Measurements from ENCODE around the gene PSMB4.

Gene PSMB4

GRCh38 chr1:151356696-151357095, 42.7 kb upstream of the PSMB4 start:
- Histone ChIP-seq H2AFZ (ENCODE audit: low read length) (no peak overlapping the region), H3K27ac (ENCODE audit: low read length) (no peak overlapping the region), H3K4me2 (ENCODE audit: low read depth, low read length) (no peak overlapping the region), H3K27me3 (replicated peaks; ENCODE audit: insufficient read depth, low read length) (no peaks in the 10 kb centered on the region), H3F3A (ENCODE audit: insufficient read depth, low read length) (no peaks in the 10 kb centered on the region), H3K36me3 (replicated peaks; ENCODE audit: insufficient read depth, low read length) (no peaks in the 10 kb centered on the region), H3K9me3 (replicated peaks; ENCODE audit: insufficient read depth, low read length) (no peaks in the 10 kb centered on the region), H3K79me2 (ENCODE audit: low read length) (no peaks in the 10 kb centered on the region), H3K9me2 (replicated peaks; ENCODE audit: insufficient read depth, low read length) (no peaks in the 10 kb centered on the region), H3K4me1 (ENCODE audit: low read length) (no peaks in the 10 kb centered on the region), H4K20me1 (ENCODE audit: insufficient read depth, low read length) (no peaks in the 10 kb centered on the region), H3K4me3 (ENCODE audit: low read length) (no peak overlapping the region), H3K9ac (ENCODE audit: low read length) (no peak overlapping the region)
- no peak for TF ChIP-seq CTCF (IDR thresholded peaks at IDR 0.05; ENCODE audit: low read length)
- no peak for TF ChIP-seq EZH2 (optimal IDR thresholded peaks at IDR 0.05; ENCODE audit: low read depth, low read length)
- TF ChIP-seq EZH2phosphoT487 (IDR thresholded peaks at IDR 0.05; ENCODE audit: low read length) = no peak
- DNase-seq = no peak

- no peak for TF ChIP-seq CTCF (IDR thresholded peaks at IDR 0.05; ENCODE audit: low read length)
- Histone ChIP-seq H3K9me2 (replicated peaks; ENCODE audit: insufficient read depth, low read length) (no peaks in the 10 kb centered on the region), H3K27ac (ENCODE audit: low read length) (no peak overlapping the region), H3K9ac (ENCODE audit: low read length) (no peak overlapping the region), H2AFZ (ENCODE audit: low read length) (no peak overlapping the region), H3K4me2 (ENCODE audit: low read depth, low read length) (no peak overlapping the region), H3K27me3 (replicated peaks; ENCODE audit: insufficient read depth, low read length) (no peaks in the 10 kb centered on the region), H3K36me3 (replicated peaks; ENCODE audit: insufficient read depth, low read length) (no peaks in the 10 kb centered on the region), H3F3A (ENCODE audit: insufficient read depth, low read length) (no peaks in the 10 kb centered on the region), H3K4me3 (ENCODE audit: low read length) (no peak overlapping the region), H3K9me3 (replicated peaks; ENCODE audit: insufficient read depth, low read length) (no peaks in the 10 kb centered on the region), H3K4me1 (ENCODE audit: low read length) (no peaks in the 10 kb centered on the region), H4K20me1 (ENCODE audit: insufficient read depth, low read length) (no peaks in the 10 kb centered on the region), H3K79me2 (ENCODE audit: low read length) (no peaks in the 10 kb centered on the region)
- no peak for DNase-seq
Observed at GRCh38 chr1:151361883-151362282, 37.5 kb upstream of the PSMB4 start.

GRCh38 chr1:151362308-151363155, 36.8 kb upstream of the PSMB4 start:
- Histone ChIP-seq H3K9me3 (replicated peaks; ENCODE audit: insufficient read depth, low read length) (no peaks in the 10 kb centered on the region), H3K79me2 (ENCODE audit: low read length) (no peaks in the 10 kb centered on the region), H3F3A (ENCODE audit: insufficient read depth, low read length) (no peaks in the 10 kb centered on the region), H3K4me1 (ENCODE audit: low read length) (no peaks in the 10 kb centered on the region), H3K4me3 (ENCODE audit: low read length) (no peak overlapping the region), H3K4me2 (ENCODE audit: low read depth, low read length) (no peak overlapping the region), H3K27ac (ENCODE audit: low read length) (no peak overlapping the region), H3K9ac (ENCODE audit: low read length) (no peak overlapping the region), H2AFZ (ENCODE audit: low read length) (no peak overlapping the region), H3K36me3 (replicated peaks; ENCODE audit: insufficient read depth, low read length) (no peaks in the 10 kb centered on the region), H3K9me2 (replicated peaks; ENCODE audit: insufficient read depth, low read length) (no peaks in the 10 kb centered on the region), H3K27me3 (replicated peaks; ENCODE audit: insufficient read depth, low read length) (no peaks in the 10 kb centered on the region), H4K20me1 (ENCODE audit: insufficient read depth, low read length) (no peaks in the 10 kb centered on the region)
- no peak for TF ChIP-seq CTCF (IDR thresholded peaks at IDR 0.05; ENCODE audit: low read length)
- TF ChIP-seq EZH2 (optimal IDR thresholded peaks at IDR 0.05; ENCODE audit: low read depth, low read length) = no peak
- no peak for TF ChIP-seq EZH2phosphoT487 (IDR thresholded peaks at IDR 0.05; ENCODE audit: low read length)
- no peak for DNase-seq
